Naive thymus-derived CD8-positive, alpha-beta T cell (primary cell): Measurements from ENCODE around the gene MMGT1. TPM values are rescaled to one million over a fixed set of nuclear protein-coding genes. Genes with fewer than 3 reads are reported as not detected.

Experiments used
- ATAC-seq, 2 donors: fragments of 150-1000 bp; cut with Tn5 transposase in 1 of 2; sonication (Bioruptor Pico), chemical (Tn5 transposase) in 1 of 2; 1 replicate in 1 of 2; 2 replicates in 1 of 2; pipeline ENCODE4 v1.10.0; 2021; ENCODE audit warnings: mild to moderate bottlenecking in 2 of 2, moderate library complexity in 2 of 2
- POLR2A ChIA-PET: fragments of 350-600 bp; sonication (Branson Sonifier 250); formaldehyde crosslinking; loops from one replicate; lab custom pipeline; 2021; ENCODE audit warnings: antibody characterized with exemption; lab: Charles Lee
- DNase-seq, 10 donors: peaks; one replicate each; pipeline versions ENCODE4 v3.0.0 to v3.0.0-alpha.2; 2020 to 2022
- H3K27ac Mint-ChIP-seq, 10 donors: one replicate each; pipeline ENCODE4 v1.8.0; 2020 to 2022; ENCODE audit warnings: mild to moderate bottlenecking in 10 of 10, mixed read lengths in 10 of 10, moderate library complexity in 4 of 10, inconsistent platforms in 1 of 10
- H3K27me3 Mint-ChIP-seq, 5 donors: one replicate each; pipeline ENCODE4 v1.8.0; 2021 to 2022; ENCODE audit warnings: mixed read lengths in 5 of 5
- H3K36me3 Mint-ChIP-seq, 3 donors: one replicate each; pipeline ENCODE4 v1.8.0; 2020 to 2022; ENCODE audit warnings: mixed read lengths in 3 of 3, mild to moderate bottlenecking in 2 of 3, inconsistent platforms in 1 of 3
- H3K4me1 Mint-ChIP-seq, 4 donors: one replicate each; pipeline ENCODE4 v1.8.0; 2021 to 2022; ENCODE audit warnings: mixed read lengths in 4 of 4
- H3K4me3 Mint-ChIP-seq, 10 donors: one replicate each; pipeline ENCODE4 v1.8.0; 2020 to 2022; ENCODE audit warnings: mild to moderate bottlenecking in 10 of 10, mixed read lengths in 10 of 10, moderate library complexity in 6 of 10, inconsistent platforms in 1 of 10
- H3K9me3 Mint-ChIP-seq, 9 donors: one replicate each; pipeline ENCODE4 v1.8.0; 2020 to 2022; ENCODE audit warnings: mixed read lengths in 9 of 9, mild to moderate bottlenecking in 3 of 9, inconsistent platforms in 1 of 9, moderate library complexity in 1 of 9
- polyA plus RNA-seq, 3 donors: library from polyadenylated mRNA; unstranded; fragments of 300-500 nt; fragmentation: Illumina TruSeq; gene quantifications; one replicate each; pipeline ENCODE4 v1.2.3, GENCODE V29; 2021
- total RNA-seq, 8 experiments: library from RNA in 2 of 8; stranded (reverse) in 2 of 8; gene quantifications; one replicate each; pipeline ENCODE4 v1.2.3 and lab custom pipeline; 2021 to 2026

Gene MMGT1
- total and polyA plus RNA-seq, 5 experiments from 2014 or later = 6.9 to 25.3 (median 8.3) TPM

DNA sequence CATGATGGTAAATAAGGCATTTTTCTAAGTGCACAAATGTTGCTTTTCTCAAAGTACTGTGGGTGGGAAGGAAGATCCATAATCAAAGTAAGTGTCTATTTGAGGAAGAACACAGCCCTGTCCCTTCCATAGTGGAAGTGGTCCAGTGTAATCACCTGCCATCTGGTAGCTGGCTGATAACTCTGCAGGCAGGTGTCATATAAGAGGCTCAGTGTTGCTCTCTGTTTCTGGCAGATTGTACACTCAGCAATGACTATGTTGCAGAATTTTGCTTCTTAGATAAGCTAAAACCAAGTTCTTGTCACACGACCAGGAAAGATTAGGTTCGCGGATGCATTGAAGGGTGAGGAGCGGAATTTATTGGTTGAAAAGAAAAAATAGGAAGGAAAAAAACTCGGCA, 59.4 kb downstream of the MMGT1 start:
- H3K27me3 Mint-ChIP-seq = peaks cover 0 to 4% (median 0%) of the 10 kb centered on the region in 5 donors
- no peak overlapping the region for H3K4me3 Mint-ChIP-seq
- ATAC-seq = no peak
- no peaks in the 10 kb centered on the region for H3K9me3 Mint-ChIP-seq
- no peaks in the 10 kb centered on the region for H3K36me3 Mint-ChIP-seq
- DNase-seq = no peak
- no peak overlapping the region for H3K27ac Mint-ChIP-seq
- H3K4me1 Mint-ChIP-seq = no peaks in the 10 kb centered on the region
- POLR2A ChIA-PET = no interaction called here

Other genes starting within 250 kb of the MMGT1 start
- not detected for gene CT45A3, start 205.8 kb downstream of the MMGT1 start, total RNA-seq
- gene CT45A3, start 205.8 kb downstream of the MMGT1 start, polyA plus RNA-seq = not detected
- gene CT45A5, start 188.5 kb downstream of the MMGT1 start, total RNA-seq = not detected
- gene CT45A5, start 188.5 kb downstream of the MMGT1 start, polyA plus RNA-seq = not detected
- not detected for gene CT45A6, start 171.2 kb downstream of the MMGT1 start, total RNA-seq
- not detected for gene CT45A6, start 171.2 kb downstream of the MMGT1 start, polyA plus RNA-seq
- not detected for gene CT45A2, start 154.0 kb downstream of the MMGT1 start, total RNA-seq
- not detected for gene CT45A2, start 154.0 kb downstream of the MMGT1 start, polyA plus RNA-seq
- gene CT45A7, start 136.7 kb downstream of the MMGT1 start, total RNA-seq = not detected
- not detected for gene CT45A7, start 136.7 kb downstream of the MMGT1 start, polyA plus RNA-seq
- gene CT45A8, start 119.5 kb downstream of the MMGT1 start, total RNA-seq = not detected
- gene CT45A8, start 119.5 kb downstream of the MMGT1 start, polyA plus RNA-seq = not detected
- not detected for gene CT45A9, start 102.2 kb downstream of the MMGT1 start, total RNA-seq
- gene CT45A9, start 102.2 kb downstream of the MMGT1 start, polyA plus RNA-seq = not detected
- gene CT45A10, start 80.5 kb downstream of the MMGT1 start, total RNA-seq = not detected
- not detected for gene CT45A10, start 80.5 kb downstream of the MMGT1 start, polyA plus RNA-seq
- not detected for gene SAGE1, start 80.3 kb downstream of the MMGT1 start, total RNA-seq
- gene SAGE1, start 80.3 kb downstream of the MMGT1 start, polyA plus RNA-seq = not detected
- 10 to 100 TPM; 16.3 to 18.6 TPM for gene SLC9A6, start 11.4 kb upstream of the MMGT1 start, total RNA-seq
- 10 to 100 TPM; 14.4 to 18.3 (median 17.1) TPM for gene SLC9A6, start 11.4 kb upstream of the MMGT1 start, polyA plus RNA-seq
- 10 to 100 TPM; 10.8 to 12.8 TPM for gene FHL1, start 173.5 kb upstream of the MMGT1 start, total RNA-seq
- gene FHL1, start 173.5 kb upstream of the MMGT1 start, polyA plus RNA-seq = 10 to 100 TPM; 14.9 to 16.6 (median 16.5) TPM